Neural progenitor cell (in vitro differentiated cells): Measurements from ENCODE around the gene CHRNA1. TPM values are rescaled to one million over a fixed set of nuclear protein-coding genes. Genes with fewer than 3 reads are reported as not detected.

Experiments
- DNase-seq: peaks from one replicate; pipeline ENCODE4 v3.0.0-alpha.2; 2016; ENCODE audit warnings: low spot score
- H2AFZ ChIP-seq: fragments of 200-600 bp; sonication (generic); replicated peaks from 2 replicates; pipeline ENCODE4 v1.6.1; 2016; ENCODE audit warnings: antibody characterized with exemption
- H3F3A ChIP-seq: fragments of 200-600 bp; sonication (generic); 2 replicates; pipeline ENCODE4 v1.6.1; 2016; ENCODE audit warnings: antibody characterized with exemption, low read depth
- H3K27ac ChIP-seq: fragments of 200-600 bp; sonication (generic); 2 replicates; pipeline ENCODE4 v1.5.1; 2016; ENCODE audit warnings: mild to moderate bottlenecking
- H3K27me3 ChIP-seq: fragments of 200-600 bp; sonication (generic); 2 replicates; pipeline ENCODE4 v1.6.1; 2016; ENCODE audit warnings: mild to moderate bottlenecking, moderate library complexity
- H3K36me3 ChIP-seq: fragments of 200-600 bp; sonication (generic); 2 replicates; pipeline ENCODE4 v1.5.1; 2016
- H3K4me1 ChIP-seq: fragments of 200-600 bp; sonication (generic); 2 replicates; pipeline ENCODE4 v1.6.1; 2016; ENCODE audit warnings: mixed run types
- H3K4me2 ChIP-seq: fragments of 200-600 bp; sonication (generic); 2 replicates; pipeline ENCODE4 v1.6.1; 2016
- H3K4me3 ChIP-seq: fragments of 200-600 bp; sonication (generic); 2 replicates; pipeline ENCODE4 v1.5.1; 2016
- H3K79me2 ChIP-seq: fragments of 200-600 bp; sonication (generic); 2 replicates; pipeline ENCODE4 v1.6.1; 2016; ENCODE audit warnings: low read depth
- H3K9ac ChIP-seq: fragments of 200-600 bp; sonication (generic); 2 replicates; pipeline ENCODE4 v1.6.1; 2016
- H3K9me3 ChIP-seq: fragments of 200-600 bp; sonication (generic); 2 replicates; pipeline ENCODE4 v1.5.1; 2016; ENCODE audit warnings: low read depth
- H4K20me1 ChIP-seq: fragments of 200-600 bp; sonication (generic); 2 replicates; pipeline ENCODE4 v1.6.1; 2016; ENCODE audit warnings: low read depth
- H3K27ac Mint-ChIP-seq: 3 replicates; pipeline ENCODE4 v1.8.0; 2021; ENCODE audit warnings: mixed read lengths
- H3K27me3 Mint-ChIP-seq: 2 replicates; pipeline ENCODE4 v1.8.0; 2022; ENCODE audit warnings: low read depth, mild to moderate bottlenecking, inconsistent platforms, moderate library complexity, mixed read lengths; ENCODE audit not compliant: insufficient read depth
- H3K36me3 Mint-ChIP-seq: 3 replicates; pipeline ENCODE4 v1.8.0; 2021; ENCODE audit warnings: mixed read lengths
- H3K4me1 Mint-ChIP-seq: 3 replicates; pipeline ENCODE4 v1.8.0; 2021; ENCODE audit warnings: mixed read lengths
- H3K4me3 Mint-ChIP-seq: 3 replicates; pipeline ENCODE4 v1.8.0; 2021; ENCODE audit warnings: mild to moderate bottlenecking, moderate library complexity, mixed read lengths
- H3K9me3 Mint-ChIP-seq: 3 replicates; pipeline ENCODE4 v1.8.0; 2020; ENCODE audit warnings: mixed read lengths
- EZH2 ChIP-seq: fragments of 200-600 bp; sonication (generic); IDR thresholded peaks from 2 replicates; pipeline ENCODE4 v1.6.1; 2017; ENCODE audit warnings: antibody characterized with exemption, mild to moderate bottlenecking, moderate library complexity
- EZH2phosphoT487 ChIP-seq: fragments of 200-600 bp; sonication (generic); IDR thresholded peaks from 2 replicates; pipeline ENCODE4 v1.6.1; 2017; ENCODE audit warnings: antibody characterized with exemption
- total RNA-seq: library from RNA; depleted of rRNA; stranded (reverse); fragments of >200 nt; gene quantifications from 2 replicates; pipeline ENCODE4 v1.2.3, GENCODE V29; 2015; ENCODE audit warnings: low replicate concordance
- TF ChIP-seq, protein P1 (sequence below): fragments of 200-600 bp; sonication (generic); IDR thresholded peaks from 2 replicates; pipeline ENCODE4 v1.5.1; 2017; ENCODE audit warnings: antibody characterized with exemption, mild to moderate bottlenecking

CHRNA1 gene
- total RNA-seq, 1 donor from 2014 or later = 0.11 TPM

DNA sequence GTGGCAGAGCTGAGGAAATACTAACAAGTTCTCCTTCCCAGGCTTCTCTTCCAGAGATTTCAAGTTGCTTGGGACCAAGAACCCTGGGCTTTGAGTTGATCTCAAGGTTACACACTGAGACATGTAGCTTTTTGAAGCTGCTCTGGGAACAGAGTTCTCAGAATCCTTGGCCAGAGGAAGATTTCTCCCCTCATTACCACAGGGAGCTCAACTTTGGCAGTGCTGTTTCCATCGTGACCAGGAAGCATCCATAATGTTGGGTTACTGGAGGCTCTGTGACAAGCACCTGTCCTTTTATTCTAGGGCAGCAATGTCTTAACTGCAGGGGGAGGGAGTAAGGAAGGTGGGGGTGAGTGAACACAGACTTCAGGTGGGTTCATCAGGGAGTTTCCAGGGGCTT lies 41.5 kb upstream of the CHRNA1 start:
- no peak overlapping the region for H2AFZ ChIP-seq
- H3K9me3 ChIP-seq = no peaks in the 10 kb centered on the region
- H3K79me2 ChIP-seq = no peaks in the 10 kb centered on the region
- Mint-ChIP-seq H3K4me1 (no peaks in the 10 kb centered on the region), H3K36me3 (peaks cover 37% of the 10 kb centered on the region), H3K27me3 (no peaks in the 10 kb centered on the region), H3K9me3 (no peaks in the 10 kb centered on the region), H3K4me3 (no peak overlapping the region), H3K27ac (no peak overlapping the region)
- H3K27ac ChIP-seq = no peak overlapping the region
- H3K4me1 ChIP-seq = no peaks in the 10 kb centered on the region
- H4K20me1 ChIP-seq = no peaks in the 10 kb centered on the region
- no peak overlapping the region for H3K4me3 ChIP-seq
- no peaks in the 10 kb centered on the region for H3F3A ChIP-seq
- no peak overlapping the region for H3K9ac ChIP-seq
- DNase-seq = no peak
- TF ChIP-seq EZH2phosphoT487 (no peak), EZH2 (no peak)
- TF ChIP-seq, protein P1, sequence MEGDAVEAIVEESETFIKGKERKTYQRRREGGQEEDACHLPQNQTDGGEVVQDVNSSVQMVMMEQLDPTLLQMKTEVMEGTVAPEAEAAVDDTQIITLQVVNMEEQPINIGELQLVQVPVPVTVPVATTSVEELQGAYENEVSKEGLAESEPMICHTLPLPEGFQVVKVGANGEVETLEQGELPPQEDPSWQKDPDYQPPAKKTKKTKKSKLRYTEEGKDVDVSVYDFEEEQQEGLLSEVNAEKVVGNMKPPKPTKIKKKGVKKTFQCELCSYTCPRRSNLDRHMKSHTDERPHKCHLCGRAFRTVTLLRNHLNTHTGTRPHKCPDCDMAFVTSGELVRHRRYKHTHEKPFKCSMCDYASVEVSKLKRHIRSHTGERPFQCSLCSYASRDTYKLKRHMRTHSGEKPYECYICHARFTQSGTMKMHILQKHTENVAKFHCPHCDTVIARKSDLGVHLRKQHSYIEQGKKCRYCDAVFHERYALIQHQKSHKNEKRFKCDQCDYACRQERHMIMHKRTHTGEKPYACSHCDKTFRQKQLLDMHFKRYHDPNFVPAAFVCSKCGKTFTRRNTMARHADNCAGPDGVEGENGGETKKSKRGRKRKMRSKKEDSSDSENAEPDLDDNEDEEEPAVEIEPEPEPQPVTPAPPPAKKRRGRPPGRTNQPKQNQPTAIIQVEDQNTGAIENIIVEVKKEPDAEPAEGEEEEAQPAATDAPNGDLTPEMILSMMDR = no peak
- no peaks in the 10 kb centered on the region for H3K27me3 ChIP-seq
- no peak overlapping the region for H3K4me2 ChIP-seq
- H3K36me3 ChIP-seq = peaks cover 10% of the 10 kb centered on the region

DNA sequence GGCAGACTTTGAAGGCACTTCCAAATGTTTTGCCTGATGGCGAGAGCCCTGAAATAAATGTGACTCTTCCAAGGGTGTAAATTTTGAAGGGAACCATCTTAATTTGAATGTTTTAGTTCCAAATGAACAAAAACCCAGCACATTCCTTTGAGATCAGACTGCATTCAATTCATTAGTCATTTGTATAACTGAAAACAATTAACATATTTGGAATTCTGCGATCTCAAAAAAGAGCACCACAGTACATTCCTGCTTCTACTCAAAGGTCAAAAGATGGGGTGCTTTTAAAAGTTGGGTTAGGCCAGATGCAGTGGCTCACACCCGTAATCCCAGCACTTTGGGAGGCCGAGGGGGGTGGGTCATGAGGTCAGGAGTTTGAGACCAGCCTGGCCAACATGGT lies 38.2 kb upstream of the CHRNA1 start:
- DNase-seq = no peak
- Histone ChIP-seq H3K4me3 (no peak overlapping the region), H3K9ac (no peak overlapping the region), H3F3A (peaks cover 5% of the 10 kb centered on the region), H3K4me2 (no peak overlapping the region), H3K36me3 (peaks cover 7% of the 10 kb centered on the region), H4K20me1 (no peaks in the 10 kb centered on the region), H3K27me3 (no peaks in the 10 kb centered on the region), H3K27ac (no peak overlapping the region), H3K9me3 (no peaks in the 10 kb centered on the region), H2AFZ (no peak overlapping the region), H3K4me1 (no peaks in the 10 kb centered on the region), H3K79me2 (no peaks in the 10 kb centered on the region)
- Mint-ChIP-seq H3K27me3 (no peaks in the 10 kb centered on the region), H3K4me1 (no peaks in the 10 kb centered on the region), H3K4me3 (no peak overlapping the region), H3K9me3 (no peaks in the 10 kb centered on the region), H3K27ac (no peak overlapping the region), H3K36me3 (peaks cover 46% of the 10 kb centered on the region)
- TF ChIP-seq, protein P1 = no peak
- TF ChIP-seq EZH2 (no peak), EZH2phosphoT487 (no peak)

DNA sequence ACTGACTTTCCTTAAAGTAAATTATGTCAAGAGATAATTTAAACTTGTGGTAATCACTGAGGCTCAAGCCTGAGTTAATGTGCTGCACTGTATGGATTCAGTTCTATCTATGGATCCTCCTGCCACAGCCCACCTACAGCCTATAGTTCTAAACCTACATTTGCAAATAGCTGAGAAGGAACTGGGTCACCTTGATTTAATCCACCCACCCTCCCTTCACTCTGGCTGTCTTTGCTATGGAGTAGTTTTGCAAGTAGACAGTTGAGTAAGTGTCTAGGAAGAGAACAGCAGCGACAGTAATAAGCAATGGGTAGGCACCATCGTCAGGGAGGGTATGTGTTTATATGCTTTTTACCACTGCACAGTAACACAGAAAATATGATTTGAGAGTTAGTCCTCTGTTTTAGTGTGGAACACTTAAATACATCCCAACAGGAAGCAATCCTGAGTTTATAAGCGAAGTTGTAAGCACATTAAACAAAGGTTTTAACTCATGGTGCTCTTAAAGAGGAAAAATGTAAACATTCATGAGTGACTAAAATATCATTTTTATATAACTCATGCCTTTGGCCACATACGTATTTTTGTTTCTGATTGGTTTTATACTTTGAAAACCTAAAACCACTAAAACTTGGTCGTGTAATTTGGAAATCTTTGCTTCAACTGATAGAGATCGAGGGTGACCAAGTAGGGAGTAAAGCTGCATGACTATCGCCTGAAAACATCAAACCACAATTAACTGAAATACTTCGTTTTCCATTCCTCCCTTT lies 36.3 kb upstream of the CHRNA1 start:
- no peak overlapping the region for H3K27ac ChIP-seq
- no peaks in the 10 kb centered on the region for H3K9me3 ChIP-seq
- no peak overlapping the region for H2AFZ ChIP-seq
- Mint-ChIP-seq H3K4me3 (no peak overlapping the region), H3K36me3 (peaks cover 45% of the 10 kb centered on the region), H3K27ac (no peak overlapping the region), H3K9me3 (no peaks in the 10 kb centered on the region), H3K27me3 (no peaks in the 10 kb centered on the region), H3K4me1 (peaks cover 9% of the 10 kb centered on the region)
- H3K4me2 ChIP-seq = no peak overlapping the region
- peaks cover 23% of the 10 kb centered on the region for H3F3A ChIP-seq
- TF ChIP-seq EZH2 = no peak
- TF ChIP-seq, protein P1 = no peak
- TF ChIP-seq EZH2phosphoT487 = no peak
- no peaks in the 10 kb centered on the region for H3K27me3 ChIP-seq
- DNase-seq = no peak
- no peak overlapping the region for H3K9ac ChIP-seq
- H3K36me3 ChIP-seq = peaks cover 7% of the 10 kb centered on the region
- H4K20me1 ChIP-seq = no peaks in the 10 kb centered on the region
- H3K4me3 ChIP-seq = no peak overlapping the region
- H3K4me1 ChIP-seq = peaks cover 12% of the 10 kb centered on the region
- H3K79me2 ChIP-seq = no peaks in the 10 kb centered on the region
